Heart left ventricle (tissue), 16 donors: ENCODE data around the gene BOC. TPM values are rescaled to one million over a fixed set of nuclear protein-coding genes. Genes with fewer than 3 reads are reported as not detected.

Experiments
- ATAC-seq, 4 donors: fragments of 200-7000 bp; cut with Tn5 transposase; one replicate each; pipeline ENCODE4 v1.9.1; 2020 to 2022; ENCODE audit warnings: moderate library complexity in 4 of 4, mild to moderate bottlenecking in 3 of 4, moderate number of reproducible peaks in 1 of 4
- DNase-seq, 5 donors: peaks; one replicate each; pipeline ENCODE4 v3.0.0-alpha.2; 2020
- H3K27ac ChIP-seq, 12 donors: fragments of 200-600 bp; sonication (generic) in 4 of 12; one replicate each; pipeline versions ENCODE4 v1.5.0 to v1.8.0; 2016 to 2022; ENCODE audit warnings: mild to moderate bottlenecking in 2 of 12
- H3K27me3 ChIP-seq, 9 donors: fragments of 200-600 bp; sonication (generic) in 2 of 9; one replicate each; pipeline versions ENCODE4 v1.5.1 to v1.8.0; 2016 to 2022; ENCODE audit warnings: mild to moderate bottlenecking in 3 of 9
- H3K36me3 ChIP-seq, 9 donors: fragments of 200-600 bp; sonication (generic) in 2 of 9; one replicate each; pipeline versions ENCODE4 v1.5.0 to v1.8.0; 2018 to 2022; ENCODE audit warnings: mild to moderate bottlenecking in 2 of 9
- H3K4me1 ChIP-seq, 12 donors: fragments of 200-600 bp; sonication (generic) in 4 of 12; one replicate each; pipeline versions ENCODE4 v1.5.0 to v1.8.0; 2016 to 2022; ENCODE audit warnings: mild to moderate bottlenecking in 3 of 12
- H3K4me3 ChIP-seq, 12 donors: fragments of 200-600 bp; sonication (generic) in 4 of 12; one replicate each; pipeline versions ENCODE4 v1.5.0 to v1.8.0; 2017 to 2022; ENCODE audit warnings: mild to moderate bottlenecking in 9 of 12, moderate library complexity in 4 of 12
- H3K9me3 ChIP-seq, 12 donors: fragments of 200-600 bp; sonication (generic) in 4 of 12; one replicate each; pipeline versions ENCODE4 v1.5.0 to v1.8.0; 2016 to 2022; ENCODE audit warnings: mild to moderate bottlenecking in 1 of 12
- CTCF ChIP-seq, 12 donors: fragments of 200-600 bp; sonication (generic) in 4 of 12; IDR thresholded peaks; one replicate each; pipeline versions ENCODE4 v1.5.0 to v1.8.0; 2018 to 2022; ENCODE audit warnings: antibody characterized with exemption in 12 of 12, mild to moderate bottlenecking in 5 of 12
- POLR2A ChIP-seq, 2 donors: fragments of 450-650 bp; IDR thresholded peaks; one replicate each; pipeline ENCODE4 v1.6.1; 2017; ENCODE audit warnings: antibody characterized with exemption in 2 of 2, mild to moderate bottlenecking in 2 of 2, moderate library complexity in 2 of 2
- WGBS, 4 donors: extraction: QIAGEN DNeasy Blood & Tissue Kit in 2 of 4; methylation state at CpG; one replicate each; pipeline versions ENCODE4 v1.1.5 to v1.1.7; 2013 to 2018; 5-methylcytosine and 5-hydroxymethylcytosine counted together
- intact Hi-C, 10 donors: fragments of 100-400 bp; cut with DNase I; formaldehyde crosslinking; loops; one replicate each; pipeline versions ENCODE4 v1.11.1 to v1.14.2; 2022
- polyA plus RNA-seq, 2 donors: library from polyadenylated mRNA; stranded (reverse); fragments of 200-250 nt; gene quantifications; one replicate each; pipeline ENCODE4 v1.2.3, GENCODE V29; 2013
- total RNA-seq, 9 donors: library from RNA; depleted of rRNA in 2 of 9; stranded (reverse); fragments of >200 nt in 2 of 9; fragmentation: NEBNext Ultra II Directional in 3 of 9; extraction: Animal tissue kit (Norgen Biotek cat#: 25700) in 3 of 9; gene quantifications; one replicate each; pipeline versions ENCODE4 v1.1.0 to v1.2.4, GENCODE V29; 2016 to 2023
- donor health status: ischemic (EF 13 %, LVEDD 7.1; RV severe dilation, severe dysfunction).
- donor health status: healthy with polysubstance abuse.
- donor health status: DM: no; HTN: yes; CAD: no.
- donor health status: DM: no; HTN: no; CAD: no.
- donor health status: ischemic (EF 25% LVEDD 6.9; RV normal size, moderate dysfunction).
- donor health status: ischemic (EF 25% LVEDD 5.7; RV mildly dilated, moderate dysfunction).
- donor health status: healthy.
- donor health status: DM: yes; HTN: yes; CAD: no.
- donor health status: ischemic (EF 35%, LVEDD 5.7; RV mildly dilated, moderate dysfunction).
- donor health status: nonischemic (EF 11% LVEDD 7.7; RV severe dilation, severe dysfunction).
- donor health status: DM: yes; HTN: yes; CAD: no.
- donor health status: PGD.
- donor health status: ischemic (EF 29% LVEDD 5.4; RV normal size, mild dysfunction).
- donor health status: nonischemic (EF 23%, LVEDD 6.1; RV moderate dilation, normal function).

Gene BOC
- total and polyA plus RNA-seq, 11 donors: 1.9 to 12.2 (median 4.4) TPM

DNA sequence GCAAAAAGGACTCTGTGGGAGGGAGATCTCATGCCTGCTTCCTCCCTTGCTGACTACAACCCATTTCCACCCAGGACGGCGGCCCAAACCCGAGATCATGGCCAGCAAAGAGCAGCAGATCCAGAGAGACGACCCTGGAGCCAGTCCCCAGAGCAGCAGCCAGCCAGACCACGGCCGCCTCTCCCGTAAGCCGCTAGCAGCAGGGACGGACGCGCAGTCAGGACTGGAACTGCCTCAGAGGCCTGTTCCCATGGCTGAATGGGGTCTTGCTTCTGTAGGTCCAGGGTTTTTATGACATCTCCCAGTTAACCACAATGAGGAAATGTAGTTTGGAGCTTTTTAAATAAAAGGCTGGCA is 67.2 kb downstream of the BOC start:
- 91 to 96% (median 93%) methylated on average over 11 of the region's 11 CpGs for WGBS, 4 donors
- Histone ChIP-seq H3K4me1 (peaks cover 0 to 27% (median 5%) of the 10 kb centered on the region in 12 donors), H3K27ac (no peak overlapping the region), H3K27me3 (no peaks in the 10 kb centered on the region), H3K4me3 (no peak overlapping the region), H3K9me3 (no peaks in the 10 kb centered on the region), H3K36me3 (peaks cover 0 to 78% (median 7%) of the 10 kb centered on the region in 9 donors)
- no peak for ATAC-seq
- intact Hi-C loops: loop anchor here in 2 of 10 donors (5.0 kb wide), 2 partner anchors 66 to 126 kb away; partner anchors contain the start of gene BOC (in 1 of the 2)
- no peak for TF ChIP-seq POLR2A (IDR thresholded peaks at IDR 0.05)
- no peak for TF ChIP-seq CTCF (IDR thresholded peaks at IDR 0.05)
- no peak for DNase-seq

GRCh38 chr3:113279686-113280085 is 68.3 kb downstream of the BOC start:
- no peak for ATAC-seq
- H3K36me3 ChIP-seq: peaks cover 0 to 77% (median 7%) of the 10 kb centered on the region in 9 donors
- H3K9me3 ChIP-seq: no peaks in the 10 kb centered on the region
- WGBS, 4 donors: 94 to 99% (median 95%) methylated on average over 13 to 17 of the region's 17 CpGs
- DNase-seq: no peak
- H3K27me3 ChIP-seq: no peaks in the 10 kb centered on the region
- no peak overlapping the region for H3K27ac ChIP-seq
- TF ChIP-seq CTCF (IDR thresholded peaks at IDR 0.05) (no peak), POLR2A (IDR thresholded peaks at IDR 0.05) (no peak)
- intact Hi-C loops: loop anchor here in 4 of 10 donors (5.0 to 10.0 kb wide), 5 partner anchors 62 to 635 kb away; partner anchors contain the start of genes BOC (in 2 of the 4) and CCDC80 (in 1 of the 4)
- H3K4me3 ChIP-seq: no peak overlapping the region
- peaks cover 0 to 25% (median 5%) of the 10 kb centered on the region in 12 donors for H3K4me1 ChIP-seq

GRCh38 chr3:113283306-113283705 is 71.9 kb downstream of the BOC start:
- no peaks in the 10 kb centered on the region for H3K9me3 ChIP-seq
- no peak overlapping the region for H3K27ac ChIP-seq
- H3K4me3 ChIP-seq: no peak overlapping the region
- intact Hi-C loops: loop anchor here in 3 of 10 donors (5.0 to 10.0 kb wide), 3 partner anchors 66 to 639 kb away; partner anchors contain the start of genes BOC (in 1 of the 3) and CCDC80 (in 1 of the 3)
- no peak for ATAC-seq
- no peak for TF ChIP-seq POLR2A (IDR thresholded peaks at IDR 0.05)
- TF ChIP-seq CTCF (IDR thresholded peaks at IDR 0.05): no peak
- 93% methylated on average over 12 of the region's 12 CpGs for WGBS, 4 donors
- H3K4me1 ChIP-seq: peaks cover 0 to 8% (median 0%) of the 10 kb centered on the region in 12 donors
- no peaks in the 10 kb centered on the region for H3K27me3 ChIP-seq
- DNase-seq: no peak
- H3K36me3 ChIP-seq: peaks cover 0 to 72% (median 7%) of the 10 kb centered on the region in 9 donors

DNA sequence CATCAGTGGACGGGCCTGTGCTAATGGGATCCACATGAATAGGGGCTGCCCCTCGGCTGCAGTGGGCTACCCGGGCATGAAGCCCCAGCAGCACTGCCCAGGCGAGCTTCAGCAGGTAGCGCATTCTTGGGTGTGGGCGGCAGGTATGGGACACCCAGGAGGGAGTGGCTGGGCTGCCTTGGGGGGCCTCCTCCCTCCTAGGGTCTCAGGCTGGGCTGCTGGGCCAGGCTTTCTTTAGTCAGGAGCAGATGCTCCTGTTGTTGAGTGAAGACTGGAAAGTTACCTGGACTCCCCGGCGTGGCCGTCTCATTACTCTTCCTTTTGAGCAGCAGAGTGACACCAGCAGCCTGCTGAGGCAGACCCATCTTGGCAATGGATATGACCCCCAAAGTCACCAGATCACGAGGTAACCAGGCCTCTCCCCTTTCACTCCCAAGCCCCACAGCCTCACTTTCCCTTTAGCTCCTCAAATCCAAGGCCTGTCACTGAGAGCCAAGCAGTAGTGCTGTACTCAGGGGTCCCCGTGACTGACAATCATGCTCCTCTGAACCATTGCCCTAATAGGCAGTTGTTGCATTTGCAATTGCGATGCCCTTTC is 73.2 kb downstream of the BOC start:
- peaks cover 0 to 8% (median 0%) of the 10 kb centered on the region in 12 donors for H3K4me1 ChIP-seq
- intact Hi-C loops: loop anchor here in 6 of 10 donors (2.0 to 10.0 kb wide), 6 partner anchors 67 to 642 kb away; partner anchors contain the start of genes CCDC80 (in 2 of the 6) and BOC (in 1 of the 6)
- peaks cover 0 to 60% (median 4%) of the 10 kb centered on the region in 9 donors for H3K36me3 ChIP-seq
- TF ChIP-seq CTCF (IDR thresholded peaks at IDR 0.05) (no peak), POLR2A (IDR thresholded peaks at IDR 0.05) (no peak)
- no peaks in the 10 kb centered on the region for H3K9me3 ChIP-seq
- no peak overlapping the region for H3K27ac ChIP-seq
- H3K27me3 ChIP-seq: no peaks in the 10 kb centered on the region
- WGBS, 4 donors: 91 to 96% (median 93%) methylated on average over 10 to 12 of the region's 12 CpGs
- no peak for DNase-seq
- ATAC-seq: no peak
- no peak overlapping the region for H3K4me3 ChIP-seq
